Natural killer cell (primary cell): ENCODE measurements around the gene UNC79. TPM values are rescaled to one million over a fixed set of nuclear protein-coding genes. Genes with fewer than 3 reads are reported as not detected.
"Not testable (repeated sequence)": the region's sequence is repeated elsewhere in the genome, so short reads cannot be mapped to it uniquely, and the experiment has no call there.

Source experiments
- ATAC-seq, 3 donors: fragments of 150-1000 bp in 2 of 3; fragments of 200-7000 bp in 1 of 3; cut with Tn5 transposase; 1 replicate in 1 of 3; 2 replicates in 2 of 3; pipeline ENCODE4 v1.10.0; 2021; ENCODE audit warnings: mild to moderate bottlenecking in 2 of 3, moderate library complexity in 2 of 3
- DNase-seq, 2 donors: peaks; one replicate each; pipeline versions ENCODE4 v3.0.0 to v3.0.0-alpha.2; 2013 to 2021; ENCODE audit warnings: mixed read lengths in 1 of 2
- H3K27ac ChIP-seq: one replicate; pipeline ENCODE4 v1.5.1; 2013; ENCODE audit warnings: mild to moderate bottlenecking, low read length
- H3K27me3 ChIP-seq: one replicate; pipeline ENCODE4 v1.6.1; 2013; ENCODE audit warnings: low read length; ENCODE audit not compliant: control insufficient read depth, insufficient read depth
- H3K36me3 ChIP-seq: one replicate; pipeline ENCODE4 v1.6.1; 2013; ENCODE audit warnings: low read length; ENCODE audit not compliant: control insufficient read depth, insufficient read depth
- H3K4me1 ChIP-seq: one replicate; pipeline ENCODE4 v1.6.1; 2013; ENCODE audit warnings: low read length; ENCODE audit not compliant: control insufficient read depth, insufficient read depth
- H3K4me3 ChIP-seq: one replicate; pipeline ENCODE4 v1.5.1; 2013; ENCODE audit warnings: low read length
- H3K9me3 ChIP-seq: one replicate; pipeline ENCODE4 v1.6.1; 2013; ENCODE audit warnings: low read length; ENCODE audit not compliant: control insufficient read depth, insufficient read depth
- H3K27ac Mint-ChIP-seq, 2 donors: one replicate each; pipeline ENCODE4 v1.8.0; 2022; ENCODE audit warnings: mild to moderate bottlenecking in 2 of 2, mixed read lengths in 2 of 2, moderate library complexity in 1 of 2
- H3K27me3 Mint-ChIP-seq, 2 donors: one replicate each; pipeline ENCODE4 v1.8.0; 2022; ENCODE audit warnings: low read depth in 2 of 2, mixed read lengths in 2 of 2
- H3K36me3 Mint-ChIP-seq: one replicate; pipeline ENCODE4 v1.8.0; 2022; ENCODE audit warnings: mixed read lengths
- H3K4me1 Mint-ChIP-seq, 2 donors: one replicate each; pipeline ENCODE4 v1.8.0; 2022; ENCODE audit warnings: mixed read lengths in 2 of 2
- H3K4me3 Mint-ChIP-seq: one replicate; pipeline ENCODE4 v1.8.0; 2022; ENCODE audit warnings: mild to moderate bottlenecking, moderate library complexity, mixed read lengths
- H3K9me3 Mint-ChIP-seq, 2 donors: one replicate each; pipeline ENCODE4 v1.8.0; 2022; ENCODE audit warnings: mixed read lengths in 2 of 2
- CTCF ChIP-seq: fragments of 200-600 bp; IDR thresholded peaks from one replicate; pipeline ENCODE4 v1.8.0; 2022; ENCODE audit warnings: antibody characterized with exemption
- WGBS: methylation state at CpG from one replicate; pipeline ENCODE4 v1.1.7; 2013; ENCODE audit warnings: missing lambda C conversion rate; ENCODE audit not compliant: insufficient coverage; 5-methylcytosine and 5-hydroxymethylcytosine counted together
- intact Hi-C: fragments of 100-400 bp; cut with micrococcal nuclease; formaldehyde crosslinking; loops from one replicate; pipeline ENCODE4 v1.14.2; 2022
- total RNA-seq, 4 donors: library from RNA; stranded (reverse); fragments of 120-200 nt in 1 of 4; gene quantifications; one replicate each; pipeline versions ENCODE4 v1.2.3 to v1.2.4, GENCODE V29; 2013 to 2022

Gene UNC79
- total RNA-seq, 3 donors from 2014 or later (not counting 1 experiment from before 2014, with no cell fraction given) = 0.05 TPM; not detected in 1

GRCh38 chr14:93464271-93464670 lies 33.5 kb downstream of the UNC79 start:
- Histone ChIP-seq H3K4me1 (no peaks in the 10 kb centered on the region), H3K27ac (no peak overlapping the region), H3K4me3 (no peak overlapping the region), H3K27me3 (no peaks in the 10 kb centered on the region), H3K36me3 (no peaks in the 10 kb centered on the region), H3K9me3 (no peaks in the 10 kb centered on the region)
- H3K4me3 Mint-ChIP-seq = no peak overlapping the region
- no peaks in the 10 kb centered on the region for H3K36me3 Mint-ChIP-seq
- DNase-seq (no peak), ATAC-seq (no peak)
- peaks cover 4 to 11% of the 10 kb centered on the region in 2 donors for H3K27me3 Mint-ChIP-seq
- H3K4me1 Mint-ChIP-seq = no peaks in the 10 kb centered on the region
- TF ChIP-seq CTCF = no peak
- H3K9me3 Mint-ChIP-seq = no peaks in the 10 kb centered on the region
- no peak overlapping the region for H3K27ac Mint-ChIP-seq
- 44% methylated on average over 5 of the region's 5 CpGs for WGBS
- intact Hi-C loops = no loop called here

- H3K4me3 Mint-ChIP-seq = no peak overlapping the region
- Histone ChIP-seq H3K27me3 (no peaks in the 10 kb centered on the region), H3K4me3 (no peak overlapping the region), H3K27ac (no peak overlapping the region), H3K9me3 (no peaks in the 10 kb centered on the region), H3K4me1 (no peaks in the 10 kb centered on the region), H3K36me3 (no peaks in the 10 kb centered on the region)
- no peak for TF ChIP-seq CTCF
- H3K36me3 Mint-ChIP-seq = no peaks in the 10 kb centered on the region
- H3K27me3 Mint-ChIP-seq = peaks cover 25 to 29% of the 10 kb centered on the region in 2 donors
- H3K4me1 Mint-ChIP-seq = no peaks in the 10 kb centered on the region
- intact Hi-C loops = no loop called here
- ATAC-seq (no peak), DNase-seq (no peak)
- no peaks in the 10 kb centered on the region for H3K9me3 Mint-ChIP-seq
- WGBS = 86% methylated on average over 6 of the region's 6 CpGs
- no peak overlapping the region for H3K27ac Mint-ChIP-seq
These were observed 44.7 kb downstream of the UNC79 start for GRCh38 chr14:93475471-93475870.

GRCh38 chr14:93476305-93476704 lies 45.6 kb downstream of the UNC79 start:
- Histone ChIP-seq H3K4me1 (no peaks in the 10 kb centered on the region), H3K27ac (no peak overlapping the region), H3K9me3 (no peaks in the 10 kb centered on the region), H3K36me3 (no peaks in the 10 kb centered on the region), H3K4me3 (no peak overlapping the region), H3K27me3 (peaks cover 3% of the 10 kb centered on the region)
- DNase-seq (no peak), ATAC-seq (no peak)
- no peak for TF ChIP-seq CTCF
- WGBS = 80% methylated on average over 2 of the region's 3 CpGs
- no peaks in the 10 kb centered on the region for H3K36me3 Mint-ChIP-seq
- H3K9me3 Mint-ChIP-seq = no peaks in the 10 kb centered on the region
- H3K27me3 Mint-ChIP-seq = peaks cover 18 to 20% of the 10 kb centered on the region in 2 donors
- no peaks in the 10 kb centered on the region for H3K4me1 Mint-ChIP-seq
- H3K4me3 Mint-ChIP-seq = no peak overlapping the region
- intact Hi-C loops = no loop called here
- no peak overlapping the region for H3K27ac Mint-ChIP-seq

- H3K27ac Mint-ChIP-seq, H3K4me1 Mint-ChIP-seq, H3K4me1 ChIP-seq, H3K27me3 ChIP-seq, H3K27ac ChIP-seq, intact Hi-C loops, H3K9me3 Mint-ChIP-seq, H3K4me3 Mint-ChIP-seq, DNase-seq, ATAC-seq, H3K36me3 ChIP-seq, H3K9me3 ChIP-seq, H3K4me3 ChIP-seq, H3K36me3 Mint-ChIP-seq: not testable (repeated sequence)
- WGBS = 73% methylated on average over 1 of the region's 2 CpGs
- H3K27me3 Mint-ChIP-seq = peaks cover 8 to 17% of the 10 kb centered on the region in 2 donors
These were observed 48.3 kb downstream of the UNC79 start for GRCh38 chr14:93479074-93479473.
